GM21737 (cell line): ENCODE data around the gene CNTN1.

Experiments used
- ATAC-seq: cut with Tn5 transposase; IDR thresholded peaks from one replicate; pipeline ENCODE4 v1.9.1; 2021; ENCODE audit warnings: mild to moderate bottlenecking, moderate library complexity; ENCODE audit not compliant: unreplicated experiment

The CNTN1 gene

DNA sequence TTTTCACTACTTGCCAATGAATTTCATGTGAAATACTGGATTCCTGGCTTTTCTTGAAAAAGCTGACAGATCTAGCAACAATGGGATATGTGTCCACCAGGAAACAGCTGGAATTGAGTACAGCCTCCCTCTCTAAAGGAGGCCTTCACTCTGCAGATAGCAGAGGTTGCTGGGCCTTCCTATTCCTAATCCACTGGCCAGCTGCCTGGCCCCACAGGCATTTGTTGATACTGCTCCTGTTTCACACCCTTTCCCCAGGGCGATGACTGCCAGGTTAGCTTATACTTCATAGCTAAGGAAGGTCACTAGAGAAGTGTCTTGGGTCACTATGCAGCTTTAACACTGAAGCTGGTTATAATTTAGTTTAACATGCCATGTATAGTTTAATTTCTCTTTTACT, 408.3 kb downstream of the CNTN1 start:
- no peak for ATAC-seq

- no peak for ATAC-seq
These were observed 409.6 kb downstream of the CNTN1 start for GRCh38 chr12:41101806-41102205.

GRCh38 chr12:41103614-41104013, 411.4 kb downstream of the CNTN1 start:
- no peak for ATAC-seq

DNA sequence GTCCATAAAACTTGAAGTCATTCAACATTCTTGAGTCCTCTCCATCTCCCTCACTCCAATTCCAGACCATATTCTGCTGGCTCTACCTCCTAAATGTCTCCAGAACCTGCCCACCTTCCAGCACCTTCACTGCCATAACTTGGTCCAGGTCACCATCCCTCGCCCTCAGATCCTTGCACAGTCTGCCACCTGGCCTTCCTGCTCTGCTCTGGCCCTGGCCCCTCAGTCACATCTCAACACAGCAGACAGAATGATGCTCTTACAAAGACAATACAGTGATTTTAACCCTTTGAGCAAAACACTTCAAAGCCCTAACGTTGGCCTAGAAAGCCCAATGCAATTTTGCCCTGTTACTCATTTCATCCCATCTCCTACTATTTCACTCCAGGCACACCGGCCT, 414.1 kb downstream of the CNTN1 start:
- no peak for ATAC-seq

GRCh38 chr12:41108032-41108431, 415.8 kb downstream of the CNTN1 start:
- ATAC-seq = no peak

- no peak for ATAC-seq
These were observed 420.7 kb downstream of the CNTN1 start for GRCh38 chr12:41112903-41113302.

DNA sequence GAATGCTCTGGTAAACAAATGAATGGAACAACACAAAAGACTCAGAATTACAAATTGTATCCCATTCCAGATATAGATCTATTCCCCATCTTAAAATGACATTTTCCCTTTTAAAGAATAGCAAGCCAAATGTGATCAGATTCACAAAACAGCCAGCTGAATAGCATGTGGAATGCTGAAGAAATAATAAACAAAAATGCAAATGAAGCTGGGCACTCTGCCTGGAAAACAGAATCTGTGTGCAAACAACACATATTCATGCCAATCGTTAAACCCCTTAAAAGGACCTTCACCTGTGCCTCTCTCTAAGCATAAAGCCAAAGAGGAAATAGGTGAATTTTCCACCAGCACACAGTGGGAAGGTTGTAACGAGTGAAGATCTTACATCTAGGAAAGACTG, 428.0 kb downstream of the CNTN1 start:
- ATAC-seq = no peak

DNA sequence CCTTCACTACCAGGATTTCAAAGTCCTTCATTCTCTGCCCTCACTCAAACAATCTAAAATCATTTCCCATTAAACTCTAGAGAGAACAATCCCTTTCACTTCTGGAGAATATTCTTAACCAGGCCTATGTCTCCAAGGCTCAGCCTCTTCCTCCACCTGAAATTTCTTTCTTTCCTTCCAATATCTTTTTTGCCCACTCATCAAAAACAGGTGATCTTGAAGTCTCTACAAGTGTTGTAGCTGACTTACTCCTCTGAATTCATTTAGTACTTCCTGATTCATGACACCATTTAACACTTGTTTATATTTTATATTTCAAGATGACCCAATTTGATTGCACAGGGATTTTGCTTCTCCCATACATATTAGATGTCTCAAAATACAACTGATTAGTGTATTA, 429.1 kb downstream of the CNTN1 start:
- ATAC-seq = no peak
